Measurements from ENCODE around the gene TRIL. TPM values are rescaled to one million over a fixed set of nuclear protein-coding genes. Genes with fewer than 3 reads are reported as not detected.

TRIL gene
- total and polyA plus RNA-seq, 2 of the 13 experiments (the other 11 are each of a cell fraction or from before 2014, with no cell fraction given) = 0.18 to 0.40 TPM

DNA sequence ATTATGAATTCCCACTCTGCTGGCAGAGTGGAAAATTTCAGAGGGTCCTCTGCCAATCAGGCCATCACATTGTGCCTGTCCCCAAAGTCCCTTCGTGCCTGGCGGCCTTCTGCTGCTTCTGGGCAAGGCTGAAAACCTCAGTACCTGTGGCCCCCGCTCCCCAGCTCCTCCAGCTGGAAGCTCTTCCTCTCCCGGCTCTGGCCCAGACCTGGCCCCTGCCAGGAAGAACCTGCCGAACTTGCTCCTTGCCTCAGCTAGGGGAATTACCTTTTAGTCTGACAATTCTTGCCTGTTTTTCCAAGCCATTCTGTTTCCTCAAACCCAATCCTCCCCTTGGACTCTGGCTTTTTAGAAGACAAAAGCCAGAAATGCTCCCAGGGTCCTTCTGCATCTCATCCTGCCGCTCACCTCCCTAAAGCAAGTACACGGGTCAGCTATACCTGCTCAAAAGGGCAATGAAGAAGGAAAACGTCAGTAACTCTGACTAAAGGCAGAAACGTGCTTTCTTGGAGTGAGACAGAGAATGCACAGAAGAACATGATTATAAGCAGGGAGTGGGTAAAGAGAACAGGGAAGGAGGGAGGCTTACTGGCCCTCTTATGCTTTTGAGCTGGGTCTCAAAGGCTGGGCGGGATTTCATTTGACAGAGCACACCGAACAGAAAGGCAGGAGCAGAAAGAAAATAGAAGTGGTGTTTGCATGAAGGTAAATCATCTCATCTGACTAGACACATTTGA, 28.1 kb upstream of the TRIL start:
- in situ Hi-C loops (cut with HindIII; ENCODE audit: extremely low pct_ligation_motif_present, low pct_unique_long_range_greater_than_20kb) = no loop called here
- no TSS peak for BruUV-seq (replicated peaks)
- no peak overlapping the region for H3K27ac ChIP-seq (ENCODE audit: extremely low read length, insufficient read depth, low read length)

More for the DNA sequence above, 28.1 kb upstream of the TRIL start:
- H4K20me1 ChIP-seq (ENCODE audit: insufficient read depth, low read length) = no peaks in the 10 kb centered on the region
- H3K9me3 ChIP-seq (ENCODE audit: low read length) = no peaks in the 10 kb centered on the region
- DNase-seq (ENCODE audit: low spot score) = no peak
- no peak overlapping the region for H3K4me3 ChIP-seq (replicated peaks in 1 of 3; ENCODE audit: insufficient read depth in 1 of 3, low read depth in 2 of 3, low read length in 3 of 3)
- peaks cover 14% of the 10 kb centered on the region; the same call in 1 of the 2 replicates for H3K4me1 ChIP-seq (ENCODE audit: insufficient read depth, low read length)
- no peaks in the 10 kb centered on the region for H3K79me2 ChIP-seq (ENCODE audit: insufficient read depth, low read length)
- no peaks in the 10 kb centered on the region for H3K36me3 ChIP-seq (replicated peaks in 1 of 2; ENCODE audit: control insufficient read depth in 1 of 2, insufficient read depth in 2 of 2, low read length in 2 of 2)
- H2AFZ ChIP-seq (ENCODE audit: low read length) = no peak overlapping the region
- 70% methylated on average over 11 of the region's 11 CpGs for WGBS (ENCODE audit: low lambda C conversion rate)
- ChIA-PET CTCF (ENCODE audit: low intra/inter-chr PET ratio, low total read pairs) (no interaction called here), POLR2A (no interaction called here)
- ATAC-seq = no peak
- FAIRE-seq = no peak
- intact Hi-C loops (cut with micrococcal nuclease; ENCODE audit: unreplicated experiment) = no loop called here
- H3K9ac ChIP-seq (ENCODE audit: insufficient read depth, low read depth, low read length) = no peak overlapping the region
- TF ChIP-seq RFX1 (IDR thresholded peaks at IDR 0.05) (no peak), KLF16 (CRISPR knock-in tag; IDR thresholded peaks at IDR 0.05) (no peak), ZFP36 (IDR thresholded peaks at IDR 0.05; ENCODE audit: borderline replicate concordance, low read depth, low read length, partially characterized antibody) (no peak), SPEN (CRISPR knock-in tag; IDR thresholded peaks at IDR 0.05; ENCODE audit: low read depth) (no peak), ZNF747 (CRISPR knock-in tag; IDR thresholded peaks at IDR 0.05; ENCODE audit: borderline replicate concordance) (no peak), KMT2A (CRISPR knock-in tag; IDR thresholded peaks at IDR 0.05) (no peak), ZNF530 (CRISPR knock-in tag; IDR thresholded peaks at IDR 0.05; ENCODE audit: low read depth) (no peak), KLF12 (CRISPR knock-in tag; IDR thresholded peaks at IDR 0.05; ENCODE audit: borderline replicate concordance) (no peak), PITX1 (CRISPR knock-in tag; IDR thresholded peaks at IDR 0.05) (no peak), GTF2F1 (IDR thresholded peaks at IDR 0.05; ENCODE audit: low read length) (no peak), BORCS8-MEF2B (CRISPR knock-in tag; IDR thresholded peaks at IDR 0.05) (no peak), ZNF30 (CRISPR knock-in tag; IDR thresholded peaks at IDR 0.05) (no peak), IRX3 (CRISPR knock-in tag; IDR thresholded peaks at IDR 0.05; ENCODE audit: borderline replicate concordance, low read depth) (no peak)
- TF ChIP-seq, protein P1, sequence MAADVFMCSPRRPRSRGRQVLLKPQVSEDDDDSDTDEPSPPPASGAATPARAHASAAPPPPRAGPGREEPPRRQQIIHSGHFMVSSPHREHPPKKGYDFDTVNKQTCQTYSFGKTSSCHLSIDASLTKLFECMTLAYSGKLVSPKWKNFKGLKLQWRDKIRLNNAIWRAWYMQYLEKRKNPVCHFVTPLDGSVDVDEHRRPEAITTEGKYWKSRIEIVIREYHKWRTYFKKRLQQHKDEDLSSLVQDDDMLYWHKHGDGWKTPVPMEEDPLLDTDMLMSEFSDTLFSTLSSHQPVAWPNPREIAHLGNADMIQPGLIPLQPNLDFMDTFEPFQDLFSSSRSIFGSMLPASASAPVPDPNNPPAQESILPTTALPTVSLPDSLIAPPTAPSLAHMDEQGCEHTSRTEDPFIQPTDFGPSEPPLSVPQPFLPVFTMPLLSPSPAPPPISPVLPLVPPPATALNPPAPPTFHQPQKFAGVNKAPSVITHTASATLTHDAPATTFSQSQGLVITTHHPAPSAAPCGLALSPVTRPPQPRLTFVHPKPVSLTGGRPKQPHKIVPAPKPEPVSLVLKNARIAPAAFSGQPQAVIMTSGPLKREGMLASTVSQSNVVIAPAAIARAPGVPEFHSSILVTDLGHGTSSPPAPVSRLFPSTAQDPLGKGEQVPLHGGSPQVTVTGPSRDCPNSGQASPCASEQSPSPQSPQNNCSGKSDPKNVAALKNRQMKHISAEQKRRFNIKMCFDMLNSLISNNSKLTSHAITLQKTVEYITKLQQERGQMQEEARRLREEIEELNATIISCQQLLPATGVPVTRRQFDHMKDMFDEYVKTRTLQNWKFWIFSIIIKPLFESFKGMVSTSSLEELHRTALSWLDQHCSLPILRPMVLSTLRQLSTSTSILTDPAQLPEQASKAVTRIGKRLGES (CRISPR knock-in tag; IDR thresholded peaks at IDR 0.05; ENCODE audit: borderline replicate concordance) = no peak
- TF ChIP-seq, protein P2, sequence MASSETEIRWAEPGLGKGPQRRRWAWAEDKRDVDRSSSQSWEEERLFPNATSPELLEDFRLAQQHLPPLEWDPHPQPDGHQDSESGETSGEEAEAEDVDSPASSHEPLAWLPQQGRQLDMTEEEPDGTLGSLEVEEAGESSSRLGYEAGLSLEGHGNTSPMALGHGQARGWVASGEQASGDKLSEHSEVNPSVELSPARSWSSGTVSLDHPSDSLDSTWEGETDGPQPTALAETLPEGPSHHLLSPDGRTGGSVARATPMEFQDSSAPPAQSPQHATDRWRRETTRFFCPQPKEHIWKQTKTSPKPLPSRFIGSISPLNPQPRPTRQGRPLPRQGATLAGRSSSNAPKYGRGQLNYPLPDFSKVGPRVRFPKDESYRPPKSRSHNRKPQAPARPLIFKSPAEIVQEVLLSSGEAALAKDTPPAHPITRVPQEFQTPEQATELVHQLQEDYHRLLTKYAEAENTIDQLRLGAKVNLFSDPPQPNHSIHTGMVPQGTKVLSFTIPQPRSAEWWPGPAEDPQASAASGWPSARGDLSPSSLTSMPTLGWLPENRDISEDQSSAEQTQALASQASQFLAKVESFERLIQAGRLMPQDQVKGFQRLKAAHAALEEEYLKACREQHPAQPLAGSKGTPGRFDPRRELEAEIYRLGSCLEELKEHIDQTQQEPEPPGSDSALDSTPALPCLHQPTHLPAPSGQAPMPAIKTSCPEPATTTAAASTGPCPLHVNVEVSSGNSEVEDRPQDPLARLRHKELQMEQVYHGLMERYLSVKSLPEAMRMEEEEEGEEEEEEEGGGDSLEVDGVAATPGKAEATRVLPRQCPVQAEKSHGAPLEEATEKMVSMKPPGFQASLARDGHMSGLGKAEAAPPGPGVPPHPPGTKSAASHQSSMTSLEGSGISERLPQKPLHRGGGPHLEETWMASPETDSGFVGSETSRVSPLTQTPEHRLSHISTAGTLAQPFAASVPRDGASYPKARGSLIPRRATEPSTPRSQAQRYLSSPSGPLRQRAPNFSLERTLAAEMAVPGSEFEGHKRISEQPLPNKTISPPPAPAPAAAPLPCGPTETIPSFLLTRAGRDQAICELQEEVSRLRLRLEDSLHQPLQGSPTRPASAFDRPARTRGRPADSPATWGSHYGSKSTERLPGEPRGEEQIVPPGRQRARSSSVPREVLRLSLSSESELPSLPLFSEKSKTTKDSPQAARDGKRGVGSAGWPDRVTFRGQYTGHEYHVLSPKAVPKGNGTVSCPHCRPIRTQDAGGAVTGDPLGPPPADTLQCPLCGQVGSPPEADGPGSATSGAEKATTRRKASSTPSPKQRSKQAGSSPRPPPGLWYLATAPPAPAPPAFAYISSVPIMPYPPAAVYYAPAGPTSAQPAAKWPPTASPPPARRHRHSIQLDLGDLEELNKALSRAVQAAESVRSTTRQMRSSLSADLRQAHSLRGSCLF (CRISPR knock-in tag; IDR thresholded peaks at IDR 0.05; ENCODE audit: borderline replicate concordance) = no peak
- no peak overlapping the region for H3K4me2 ChIP-seq (ENCODE audit: low read depth, low read length)
- H3K27me3 ChIP-seq (ENCODE audit: control insufficient read depth in 1 of 2, insufficient read depth in 2 of 2, low read length in 2 of 2) = no peaks in the 10 kb centered on the region

Measured in HepG2 (cell line).